ENCODE results near the gene SGMS1.

- TF ChIP-seq SIN3A (IDR thresholded peaks at IDR 0.05; ENCODE audit: borderline replicate concordance, insufficient read depth, low read length): no peak
- no peak for TF ChIP-seq POLR2AphosphoS5 (IDR thresholded peaks at IDR 0.05; ENCODE audit: low read depth, low read length)
- no peak for TF ChIP-seq TAF1 (IDR thresholded peaks at IDR 0.05; ENCODE audit: borderline replicate concordance, insufficient read depth, low read length)
- no peak for TF ChIP-seq FOXP2 (optimal IDR thresholded peaks at IDR 0.05; ENCODE audit: borderline replicate concordance, extremely low read depth, extremely low read length, insufficient read depth)
Measured at GRCh38 chr10:50575477-50576244, 48.1 kb downstream of the SGMS1 start.
